CD14-positive monocyte (primary cell): ENCODE measurements around the gene SERPINA9. TPM values are rescaled to one million over a fixed set of nuclear protein-coding genes. Genes with fewer than 3 reads are reported as not detected.

Source experiments
- DNase-seq, 3 donors: peaks; one replicate each; pipeline ENCODE4 v3.0.0-alpha.2; 2011 to 2022
- H2AFZ ChIP-seq: 2 replicates; pipeline ENCODE4 v1.6.0; 2012; ENCODE audit warnings: mild to moderate bottlenecking, low read depth, low read length, inconsistent platforms; ENCODE audit not compliant: insufficient read depth, poor library complexity, severe bottlenecking
- H3K27ac ChIP-seq, 2 donors: 1 replicate in 1 of 2; 2 replicates in 1 of 2; pipeline ENCODE4 v1.5.1; 2012 to 2013; ENCODE audit warnings: low read length in 2 of 2, control low read depth in 1 of 2, inconsistent platforms in 1 of 2, low read depth in 1 of 2, mild to moderate bottlenecking in 1 of 2
- H3K27me3 ChIP-seq, 2 donors: one replicate each; pipeline versions ENCODE4 v1.6.0 to v1.6.1; 2011 to 2013; ENCODE audit warnings: low read length in 2 of 2; ENCODE audit not compliant: control insufficient read depth in 2 of 2, insufficient read depth in 2 of 2
- H3K36me3 ChIP-seq, 2 donors: replicated peaks in 1 of 2; 1 replicate in 1 of 2; 2 replicates in 1 of 2; pipeline versions ENCODE4 v1.5.1 to v1.6.1; 2012 to 2013; ENCODE audit warnings: low read length in 2 of 2, control low read depth in 1 of 2, inconsistent platforms in 1 of 2, mild to moderate bottlenecking in 1 of 2; ENCODE audit not compliant: insufficient read depth in 2 of 2, control insufficient read depth in 1 of 2
- H3K4me1 ChIP-seq, 2 donors: 1 replicate in 1 of 2; 2 replicates in 1 of 2; pipeline versions ENCODE4 v1.5.1 to v1.6.1; 2012 to 2013; ENCODE audit warnings: low read length in 2 of 2, control low read depth in 1 of 2, inconsistent platforms in 1 of 2, mild to moderate bottlenecking in 1 of 2, moderate library complexity in 1 of 2; ENCODE audit not compliant: insufficient read depth in 2 of 2, control insufficient read depth in 1 of 2
- H3K4me2 ChIP-seq: replicated peaks from 2 replicates; pipeline ENCODE3; 2012; ENCODE audit warnings: low read length, moderate library complexity, mild to moderate bottlenecking; ENCODE audit not compliant: poor library complexity, severe bottlenecking; ENCODE audit errors: extremely low read depth
- H3K4me3 ChIP-seq, 3 experiments: fragments of 200-600 bp in 1 of 3; sonication (generic) in 1 of 3; replicated peaks in 1 of 3; 1 replicate in 2 of 3; 2 replicates in 1 of 3; pipeline ENCODE4 v1.5.1; 2011 to 2013; ENCODE audit warnings: low read length in 3 of 3, mild to moderate bottlenecking in 3 of 3, control low read depth in 2 of 3, low read depth in 2 of 3, inconsistent platforms in 1 of 3, moderate library complexity in 1 of 3
- H3K79me2 ChIP-seq: 2 replicates; pipeline ENCODE4 v1.6.0; 2012; ENCODE audit warnings: mild to moderate bottlenecking, control low read depth, inconsistent platforms, low read length, moderate library complexity; ENCODE audit not compliant: insufficient read depth
- H3K9ac ChIP-seq: 2 replicates; pipeline ENCODE4 v1.6.0; 2017; ENCODE audit warnings: low read length, mild to moderate bottlenecking; ENCODE audit not compliant: insufficient read depth, poor library complexity, severe bottlenecking
- H3K9me3 ChIP-seq, 2 donors: replicated peaks in 1 of 2; 1 replicate in 1 of 2; 2 replicates in 1 of 2; pipeline versions ENCODE4 v1.5.1 to v1.6.1; 2012 to 2013; ENCODE audit warnings: low read length in 2 of 2, control low read depth in 1 of 2; ENCODE audit not compliant: control insufficient read depth in 1 of 2, insufficient read depth in 1 of 2
- H4K20me1 ChIP-seq: 2 replicates; pipeline ENCODE4 v1.6.0; 2012; ENCODE audit warnings: mild to moderate bottlenecking, low read length, control low read depth, moderate library complexity; ENCODE audit not compliant: insufficient read depth
- H3K27ac Mint-ChIP-seq, 7 donors: one replicate each; pipeline ENCODE4 v1.8.0; 2020; ENCODE audit warnings: mild to moderate bottlenecking in 7 of 7, mixed read lengths in 7 of 7, moderate library complexity in 6 of 7, inconsistent platforms in 2 of 7
- H3K27me3 Mint-ChIP-seq, 3 donors: one replicate each; pipeline ENCODE4 v1.8.0; 2021 to 2022; ENCODE audit warnings: low read depth in 3 of 3, mild to moderate bottlenecking in 3 of 3, mixed read lengths in 3 of 3, moderate library complexity in 3 of 3, inconsistent platforms in 1 of 3
- H3K36me3 Mint-ChIP-seq, 2 donors: one replicate each; pipeline ENCODE4 v1.8.0; 2020; ENCODE audit warnings: mixed read lengths in 2 of 2, inconsistent platforms in 1 of 2, mild to moderate bottlenecking in 1 of 2
- H3K4me1 Mint-ChIP-seq: one replicate; pipeline ENCODE4 v1.8.0; 2020; ENCODE audit warnings: mild to moderate bottlenecking, mixed read lengths
- H3K4me3 Mint-ChIP-seq, 2 donors: one replicate each; pipeline ENCODE4 v1.8.0; 2020; ENCODE audit warnings: mild to moderate bottlenecking in 2 of 2, mixed read lengths in 2 of 2, moderate library complexity in 1 of 2
- H3K9me3 Mint-ChIP-seq, 7 donors: one replicate each; pipeline ENCODE4 v1.8.0; 2020 to 2022; ENCODE audit warnings: mixed read lengths in 7 of 7, mild to moderate bottlenecking in 6 of 7, moderate library complexity in 6 of 7, inconsistent platforms in 2 of 7
- WGBS: methylation state at CpG from one replicate; pipeline ENCODE4 v1.1.5; 2013; ENCODE audit warnings: missing lambda C conversion rate; ENCODE audit not compliant: insufficient coverage; 5-methylcytosine and 5-hydroxymethylcytosine counted together
- intact Hi-C, 2 donors: fragments of 100-400 bp; cut with micrococcal nuclease; formaldehyde crosslinking; loops; one replicate each; pipeline versions ENCODE4 v1.15.0 to v1.15.1; 2023
- polyA plus RNA-seq, 3 donors: library from polyadenylated mRNA; depleted of rRNA in 1 of 3; unstranded in 2 of 3; stranded (reverse) in 1 of 3; fragments of 300-500 nt in 2 of 3; fragments of >200 nt in 1 of 3; fragmentation: Illumina TruSeq in 2 of 3; gene quantifications; 1 replicate in 2 of 3; 2 replicates in 1 of 3; pipeline ENCODE4 v1.2.3, GENCODE V29; 2012 to 2021
- TF ChIP-seq, protein P1 (sequence below): fragments of 200-600 bp; IDR thresholded peaks from one replicate; pipeline ENCODE4 v1.8.0; 2022; ENCODE audit warnings: antibody characterized with exemption, mild to moderate bottlenecking

Gene SERPINA9
- polyA plus RNA-seq, 3 donors: not detected

DNA sequence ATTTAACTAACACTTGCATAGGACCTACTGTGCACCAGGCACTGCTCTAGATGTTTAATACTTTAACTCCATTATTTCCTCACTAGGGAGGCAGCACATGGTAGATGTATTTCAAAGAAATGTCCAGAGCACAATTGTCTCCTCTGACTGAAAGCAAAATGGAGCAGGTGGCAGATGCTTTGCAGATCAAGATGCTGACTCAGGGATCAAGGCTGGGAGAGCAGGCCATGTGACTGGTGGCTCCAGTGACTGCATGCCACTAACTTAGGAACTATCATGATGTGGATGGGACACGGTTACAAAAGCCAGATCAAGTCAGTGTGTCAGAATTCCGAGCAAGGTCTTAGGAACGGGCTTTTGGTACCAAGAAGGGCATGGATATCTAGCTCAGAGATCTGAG, 51.6 kb downstream of the SERPINA9 start:
- H3K4me3 ChIP-seq: no peak overlapping the region
- intact Hi-C loops: no loop called here
- TF ChIP-seq, protein P1, sequence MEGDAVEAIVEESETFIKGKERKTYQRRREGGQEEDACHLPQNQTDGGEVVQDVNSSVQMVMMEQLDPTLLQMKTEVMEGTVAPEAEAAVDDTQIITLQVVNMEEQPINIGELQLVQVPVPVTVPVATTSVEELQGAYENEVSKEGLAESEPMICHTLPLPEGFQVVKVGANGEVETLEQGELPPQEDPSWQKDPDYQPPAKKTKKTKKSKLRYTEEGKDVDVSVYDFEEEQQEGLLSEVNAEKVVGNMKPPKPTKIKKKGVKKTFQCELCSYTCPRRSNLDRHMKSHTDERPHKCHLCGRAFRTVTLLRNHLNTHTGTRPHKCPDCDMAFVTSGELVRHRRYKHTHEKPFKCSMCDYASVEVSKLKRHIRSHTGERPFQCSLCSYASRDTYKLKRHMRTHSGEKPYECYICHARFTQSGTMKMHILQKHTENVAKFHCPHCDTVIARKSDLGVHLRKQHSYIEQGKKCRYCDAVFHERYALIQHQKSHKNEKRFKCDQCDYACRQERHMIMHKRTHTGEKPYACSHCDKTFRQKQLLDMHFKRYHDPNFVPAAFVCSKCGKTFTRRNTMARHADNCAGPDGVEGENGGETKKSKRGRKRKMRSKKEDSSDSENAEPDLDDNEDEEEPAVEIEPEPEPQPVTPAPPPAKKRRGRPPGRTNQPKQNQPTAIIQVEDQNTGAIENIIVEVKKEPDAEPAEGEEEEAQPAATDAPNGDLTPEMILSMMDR: no peak
- 76% methylated on average over 3 of the region's 3 CpGs for WGBS
- DNase-seq: no peak
- peaks cover 11 to 14% of the 10 kb centered on the region in 2 donors for H3K4me1 ChIP-seq
- H4K20me1 ChIP-seq: no peaks in the 10 kb centered on the region
- no peaks in the 10 kb centered on the region for H3K9me3 ChIP-seq
- no peak overlapping the region for H3K9ac ChIP-seq
- Mint-ChIP-seq H3K27ac (peak overlapping the region in 1 of 7 donors; percentile 69), H3K27me3 (peaks cover 18 to 31% (median 26%) of the 10 kb centered on the region in 3 donors), H3K4me3 (peak overlapping the region in 1 of 2 donors; percentile 46), H3K4me1 (peaks cover 24% of the 10 kb centered on the region), H3K36me3 (no peaks in the 10 kb centered on the region), H3K9me3 (peaks cover 0 to 5% (median 2%) of the 10 kb centered on the region in 7 donors)
- H3K4me2 ChIP-seq: no peak overlapping the region
- H3K36me3 ChIP-seq: no peaks in the 10 kb centered on the region
- peaks cover 9 to 36% of the 10 kb centered on the region in 2 donors for H3K27me3 ChIP-seq
- no peaks in the 10 kb centered on the region for H3K79me2 ChIP-seq
- H2AFZ ChIP-seq: no peak overlapping the region
- no peak overlapping the region for H3K27ac ChIP-seq

DNA sequence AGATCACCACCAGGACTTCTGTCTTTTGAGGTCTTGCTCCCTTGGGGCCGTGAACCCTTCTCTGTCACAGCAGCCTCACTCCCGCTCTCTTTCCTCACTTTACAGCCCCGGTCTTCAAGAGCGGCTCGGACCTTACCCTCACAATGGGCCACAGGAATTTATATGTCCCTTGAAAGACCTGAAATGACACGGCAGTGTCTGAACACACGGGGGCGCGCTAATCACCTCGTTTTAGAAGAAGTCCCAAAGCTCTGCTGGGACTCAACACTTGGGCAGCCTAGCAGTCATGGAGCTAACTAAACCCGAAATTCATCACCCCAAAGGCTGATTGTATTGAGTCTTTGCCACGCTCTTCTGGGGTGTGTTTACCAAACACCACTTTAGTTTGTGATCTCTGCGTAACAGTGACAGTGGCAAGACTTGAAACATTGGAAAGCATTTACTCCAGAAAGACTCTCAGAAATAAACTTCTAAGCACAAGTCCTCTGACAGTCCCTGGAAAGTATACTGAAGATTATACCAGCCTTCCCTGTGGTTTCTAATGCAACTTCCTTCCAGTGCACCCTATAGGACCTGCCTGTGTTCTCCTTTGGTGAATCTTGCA, 52.4 kb downstream of the SERPINA9 start:
- Histone ChIP-seq H3K27ac (no peak overlapping the region), H4K20me1 (no peaks in the 10 kb centered on the region), H3K36me3 (no peaks in the 10 kb centered on the region), H3K9me3 (no peaks in the 10 kb centered on the region), H2AFZ (peak overlapping the region; percentile 55), H3K79me2 (no peaks in the 10 kb centered on the region), H3K9ac (no peak overlapping the region), H3K4me3 (peak overlapping the region in 1 of 3 experiments; percentile 19), H3K27me3 (peaks cover 4 to 31% of the 10 kb centered on the region in 2 donors), H3K4me1 (peaks cover 11 to 14% of the 10 kb centered on the region in 2 donors), H3K4me2 (peak overlapping the region; percentile 44)
- intact Hi-C loops: no loop called here
- H3K27me3 Mint-ChIP-seq: peaks cover 17 to 25% (median 22%) of the 10 kb centered on the region in 3 donors
- peaks cover 0 to 5% (median 3%) of the 10 kb centered on the region in 7 donors for H3K9me3 Mint-ChIP-seq
- H3K4me3 Mint-ChIP-seq: peak overlapping the region; percentile 64 to 85
- TF ChIP-seq, protein P1: peak; percentile 73
- DNase-seq: peak; percentile 56 to 74 (median 71)
- no peaks in the 10 kb centered on the region for H3K36me3 Mint-ChIP-seq
- peak overlapping the region in 4 of 7 donors; percentile 33 to 71 (median 56) for H3K27ac Mint-ChIP-seq
- 6% methylated on average over 12 of the region's 13 CpGs for WGBS
- peaks cover 24% of the 10 kb centered on the region for H3K4me1 Mint-ChIP-seq
